GM18498 (cell line): ENCODE measurements around the gene SGSH.

ENCODE experiments used
- ATAC-seq: cut with Tn5 transposase; IDR thresholded peaks from one replicate; pipeline ENCODE4 v1.9.1; 2021; ENCODE audit warnings: mild to moderate bottlenecking, moderate library complexity; ENCODE audit not compliant: unreplicated experiment

The SGSH gene

GRCh38 chr17:80189611-80190010 is 30.5 kb downstream of the SGSH start:
- ATAC-seq, result no peak

- ATAC-seq, result no peak
Measured at GRCh38 chr17:80187515-80187941, 32.6 kb downstream of the SGSH start.

DNA sequence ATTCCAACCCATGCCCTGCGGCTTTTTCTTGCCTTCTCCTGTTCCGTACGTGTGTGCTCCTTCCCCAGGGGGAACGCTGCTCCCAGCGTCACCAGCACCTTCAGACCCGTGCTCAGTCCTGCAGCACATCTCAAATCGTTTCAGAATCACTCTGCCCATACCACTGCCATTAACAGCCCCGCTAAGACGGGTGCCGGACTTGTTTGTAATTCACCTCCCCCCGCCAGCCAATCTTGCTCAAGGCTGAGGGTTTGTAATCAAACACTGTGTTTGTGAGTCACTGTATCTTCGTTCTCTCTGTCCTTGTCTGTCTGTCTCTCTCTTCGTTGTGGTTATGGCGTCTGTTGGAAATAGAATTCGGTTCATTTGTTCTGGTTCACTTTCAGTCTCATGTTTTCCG is 33.0 kb downstream of the SGSH start:
- ATAC-seq, result no peak

- no peak for ATAC-seq
Measured at GRCh38 chr17:80185968-80186367, 34.2 kb downstream of the SGSH start.

GRCh38 chr17:80184423-80184714 is 35.8 kb downstream of the SGSH start:
- no peak for ATAC-seq

- no peak for ATAC-seq
Measured at GRCh38 chr17:80183581-80184422, 36.3 kb downstream of the SGSH start.

- ATAC-seq, result no peak
Measured at GRCh38 chr17:80182845-80183223, 37.3 kb downstream of the SGSH start.

DNA sequence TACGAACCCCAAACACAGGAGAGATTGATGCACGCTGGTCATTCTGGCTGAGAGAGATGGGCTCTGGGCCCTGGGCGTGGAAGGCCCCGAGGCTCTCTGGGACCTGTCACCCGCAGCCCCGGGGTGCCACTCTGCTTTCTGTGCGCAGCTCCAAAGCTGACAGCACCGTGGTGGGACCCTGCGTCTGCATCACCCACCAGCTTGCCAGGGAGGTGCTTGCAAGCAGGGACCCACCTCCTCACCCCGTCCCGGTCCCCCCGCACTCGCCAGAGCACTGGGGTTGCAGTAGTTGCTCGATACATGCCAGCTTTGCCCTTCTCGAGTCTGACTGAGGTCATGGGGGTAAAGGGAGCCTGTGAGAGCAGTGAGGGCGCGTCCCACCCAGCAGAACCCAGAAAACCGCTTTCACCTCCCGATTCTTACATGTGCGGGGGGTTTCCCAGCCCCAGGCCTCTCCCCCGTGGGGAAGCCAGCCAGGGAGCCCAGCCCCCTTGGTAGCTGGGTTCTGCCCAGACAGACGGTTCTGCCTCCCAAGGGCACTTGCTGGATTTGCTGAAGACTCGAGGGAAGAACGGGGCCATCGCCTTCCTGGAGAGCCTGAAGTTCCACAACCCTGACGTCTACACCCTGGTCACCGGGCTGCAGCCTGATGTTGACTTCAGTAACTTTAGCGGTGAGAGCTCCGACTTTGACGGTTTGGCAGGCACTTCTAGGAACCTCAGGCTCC is 37.9 kb downstream of the SGSH start:
- no peak for ATAC-seq

DNA sequence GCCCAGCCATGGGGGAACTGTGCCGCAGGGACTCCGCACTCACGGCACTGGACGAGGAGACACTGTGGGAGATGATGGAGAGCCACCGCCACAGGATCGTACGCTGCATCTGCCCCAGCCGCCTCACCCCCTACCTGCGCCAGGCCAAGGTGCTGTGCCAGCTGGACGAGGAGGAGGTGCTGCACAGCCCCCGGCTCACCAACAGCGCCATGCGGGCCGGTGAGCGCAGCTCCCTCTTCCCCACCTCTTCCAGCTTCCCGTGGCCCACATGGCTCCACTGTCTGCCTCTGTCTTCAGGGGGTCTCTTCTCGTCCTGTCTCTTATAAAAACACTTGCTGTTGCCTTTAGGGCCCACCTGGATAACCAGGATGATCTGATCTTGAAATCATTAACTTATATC is 38.7 kb downstream of the SGSH start:
- no peak for ATAC-seq

DNA sequence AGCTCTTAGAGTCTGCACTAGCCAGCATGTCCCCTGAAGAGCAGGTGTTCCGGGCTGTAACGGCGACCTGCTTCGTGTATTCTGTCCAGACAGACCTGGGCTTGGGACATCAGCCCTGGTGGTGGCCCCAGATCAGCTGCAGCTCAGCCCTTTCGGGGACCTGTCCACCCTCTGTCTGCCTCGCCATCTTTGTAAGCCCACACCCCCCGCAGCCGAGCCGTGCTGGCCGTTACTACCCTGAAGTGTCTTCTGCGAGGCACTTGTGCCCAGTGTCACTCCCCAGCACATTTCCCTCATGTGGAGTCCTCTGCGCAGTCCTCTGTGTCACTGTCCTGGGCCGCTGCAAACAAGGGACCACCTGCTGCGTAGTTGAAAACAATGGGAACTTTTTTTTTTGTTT is 39.9 kb downstream of the SGSH start:
- ATAC-seq, result no peak

DNA sequence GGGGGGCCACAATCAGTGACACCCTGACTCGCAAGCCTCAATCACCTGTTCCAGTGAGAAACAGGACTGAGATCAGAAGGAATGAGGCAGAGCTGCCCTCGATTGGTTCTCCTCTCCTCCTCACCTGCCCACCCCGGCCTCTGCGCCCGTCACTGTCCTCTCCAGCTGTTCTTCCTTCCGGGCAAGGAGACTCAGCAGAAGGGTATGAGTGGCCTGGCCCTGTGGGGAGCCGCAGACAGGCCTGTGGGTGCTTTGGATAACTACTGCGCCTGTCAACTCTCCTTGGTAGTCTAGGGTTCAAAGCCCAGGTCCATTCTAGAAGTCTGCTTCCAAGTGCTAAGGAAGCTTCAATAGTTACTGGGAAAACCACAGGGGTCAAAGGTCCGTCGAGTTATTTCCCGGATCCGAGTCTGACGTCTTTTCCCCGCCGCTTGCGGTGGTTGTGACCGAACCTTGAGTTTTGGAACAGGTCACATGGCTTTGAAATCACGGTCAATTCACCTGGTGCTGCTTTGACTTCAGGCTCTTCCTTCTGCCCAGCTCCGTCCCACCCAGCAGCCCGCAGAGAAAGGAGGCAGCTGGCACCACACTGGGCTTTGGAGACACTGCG is 42.0 kb downstream of the SGSH start:
- ATAC-seq, result no peak

DNA sequence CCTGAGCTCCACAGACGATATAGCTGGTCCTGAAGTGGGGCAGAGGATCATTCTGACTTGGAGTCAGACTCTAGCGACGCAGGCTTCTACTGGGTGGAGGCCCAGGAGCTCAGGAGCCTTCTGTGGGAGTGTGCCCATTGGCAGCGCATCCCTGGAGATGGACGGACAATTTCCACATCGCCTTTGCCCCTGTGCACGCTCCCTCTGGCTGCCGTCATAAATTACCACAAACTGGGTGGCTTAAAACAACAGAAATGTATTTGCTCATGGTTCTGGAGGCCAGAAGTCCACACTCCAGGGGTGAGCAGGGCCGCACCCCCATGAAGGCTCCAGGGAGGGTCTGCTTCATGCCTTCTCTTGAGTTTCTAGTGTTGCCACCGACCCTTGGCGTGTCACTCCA is 43.4 kb downstream of the SGSH start:
- ATAC-seq, result no peak

- ATAC-seq, result no peak
Measured at GRCh38 chr17:80173916-80174315, 46.2 kb downstream of the SGSH start.

- ATAC-seq, result no peak
Measured at GRCh38 chr17:80173126-80173525, 47.0 kb downstream of the SGSH start.

GRCh38 chr17:80171681-80172080 is 48.5 kb downstream of the SGSH start:
- ATAC-seq, result no peak

DNA sequence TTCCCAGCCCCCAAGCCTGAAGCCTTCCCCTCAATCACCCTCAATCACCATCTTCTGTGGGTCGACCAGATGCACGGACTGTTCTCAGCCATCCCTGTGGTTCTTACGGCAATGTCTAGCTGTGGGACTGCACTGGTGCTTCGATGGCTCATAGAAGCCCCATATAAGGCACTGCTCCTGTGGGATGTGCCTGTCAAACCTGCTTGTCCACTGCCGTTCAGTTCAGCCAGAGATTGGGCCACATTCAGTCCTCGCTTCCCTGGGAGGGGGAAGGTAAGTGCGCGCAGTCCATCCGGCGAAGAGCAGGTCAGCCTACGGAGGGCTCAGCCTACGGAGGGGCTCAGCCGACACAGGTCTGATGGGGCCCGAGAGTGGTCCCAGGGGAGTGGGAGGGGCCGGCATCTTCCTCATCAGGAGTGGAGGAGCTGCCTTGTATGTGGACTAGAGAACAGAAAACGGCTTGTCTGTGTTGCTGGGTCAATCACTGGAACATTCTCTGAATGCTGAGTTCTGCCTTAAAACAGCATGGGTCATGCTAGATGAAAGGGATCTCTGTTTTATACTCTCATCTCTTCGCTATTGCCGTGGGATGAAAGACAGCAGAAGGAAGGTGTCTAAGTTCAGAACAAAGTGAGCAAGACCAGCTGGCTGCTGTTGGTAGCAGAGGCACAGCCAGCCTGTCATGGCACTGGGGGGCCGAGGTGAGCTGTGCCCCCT is 50.2 kb downstream of the SGSH start, which contains the start of gene CARD14:
Gene CARD14, plus strand, starts transcription at position 247 of the 717 bp plus-strand sequence. CDS start 11,409 bp downstream, outside the sequence.
- no peak for ATAC-seq

DNA sequence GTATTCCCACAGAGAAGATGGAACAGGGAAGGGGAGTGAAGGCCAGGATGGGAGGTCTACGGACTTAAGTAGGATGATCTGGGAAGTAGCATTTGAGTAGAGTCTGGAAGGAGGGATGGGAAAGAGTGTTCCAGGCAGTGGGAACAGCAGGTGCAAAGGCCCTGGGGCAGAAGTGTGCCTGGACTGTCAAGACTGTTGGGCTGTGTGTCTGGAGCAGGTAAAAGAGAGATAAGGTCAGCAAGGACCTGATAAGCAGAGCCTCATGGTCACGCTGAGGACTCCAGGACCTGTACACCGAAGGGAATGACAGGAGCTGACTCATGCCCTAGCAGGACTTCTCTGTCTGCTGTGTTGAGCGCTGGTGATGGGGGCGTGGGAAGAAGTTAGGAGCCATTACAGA is 51.0 kb downstream of the SGSH start:
- no peak for ATAC-seq

DNA sequence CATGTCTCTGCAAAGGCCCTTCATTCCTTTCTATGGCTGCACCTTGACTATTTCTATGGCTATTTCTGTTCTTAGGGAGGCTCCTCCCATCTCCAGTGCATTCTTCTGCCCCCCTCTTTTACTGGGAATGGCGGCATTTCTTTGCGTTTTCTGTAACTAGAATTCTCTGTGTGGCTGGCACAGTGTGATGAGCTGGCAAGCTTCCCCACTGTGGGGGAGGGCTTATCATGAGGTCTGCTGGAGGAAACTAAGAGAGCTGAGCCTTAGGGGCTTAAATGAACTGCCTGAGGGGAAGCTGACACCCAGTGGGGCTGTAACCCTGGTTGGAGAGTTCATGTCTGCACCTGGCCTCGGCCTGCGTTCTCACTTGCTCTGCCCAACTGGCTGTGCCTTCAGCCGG is 51.8 kb downstream of the SGSH start:
- ATAC-seq, result no peak

GRCh38 chr17:80166446-80166845 is 53.7 kb downstream of the SGSH start:
- ATAC-seq, result no peak

- no peak for ATAC-seq
Measured at GRCh38 chr17:80164185-80164584, 55.9 kb downstream of the SGSH start.

DNA sequence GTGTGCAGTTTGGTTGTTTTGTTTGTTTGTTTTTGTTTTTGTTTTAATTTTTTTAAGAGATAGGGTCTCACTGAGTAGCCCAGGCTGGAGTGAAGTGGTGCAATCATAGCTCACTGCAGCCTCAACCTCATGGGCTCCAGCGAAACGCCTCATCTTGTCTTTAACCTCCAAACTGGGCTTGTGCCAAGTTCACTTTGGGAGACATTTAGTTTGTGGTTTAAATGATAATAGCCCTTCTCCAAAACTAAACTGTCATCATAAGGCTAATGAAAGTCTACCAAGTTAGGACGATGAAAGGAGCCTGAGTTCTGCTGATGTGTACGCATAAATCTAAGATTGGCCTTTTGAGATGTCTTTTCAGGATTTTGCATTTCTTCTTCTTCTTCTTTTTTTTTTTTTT is 56.8 kb downstream of the SGSH start:
- no peak for ATAC-seq
